HCT116 (cell line): ENCODE results near the gene BTN1A1. TPM values are rescaled to one million over a fixed set of nuclear protein-coding genes. Genes with fewer than 3 reads are reported as not detected.

Experiments
- ATAC-seq: fragments of 200-7000 bp; cut with Tn5 transposase; 2 replicates; pipeline ENCODE4 v1.9.1; 2020; ENCODE audit warnings: mild to moderate bottlenecking, moderate library complexity
- BruUV-seq: library from RNA; stranded (reverse); fragments of 400-500 nt; replicated peaks from 2 replicates; lab custom pipeline; 2021; lab: Mats Ljungman, UMichigan
- CTCF ChIA-PET: fragments of 300-600 bp; sonication (Branson Sonifier 250); formaldehyde crosslinking; loops from one replicate; lab custom pipeline; 2021; ENCODE audit warnings: antibody characterized with exemption; lab: Charles Lee
- POLR2A ChIA-PET: fragments of 300-600, 350-600 bp; sonication (Branson Sonifier 250); formaldehyde crosslinking; loops from one replicate; lab custom pipeline; 2021; ENCODE audit warnings: antibody characterized with exemption; lab: Charles Lee
- RAD21 ChIA-PET, 2 experiments: fragments of 300-600 bp; sonication (Branson Sonifier 250); formaldehyde crosslinking; loops; one replicate each; lab custom pipeline; 2023; ENCODE audit warnings: low total read pairs in 2 of 2; ENCODE audit not compliant: uncharacterized antibody in 2 of 2, unreplicated experiment in 2 of 2, low non-redundant PET in 1 of 2; lab: Charles Lee
- DNase-seq: peaks from one replicate; pipeline ENCODE4 v3.0.0-alpha.2; 2010; ENCODE audit warnings: low read depth, low spot score
- H2AFZ ChIP-seq: fragments of 200-600 bp; shearing (Covaris generic), sonication (generic); 2 replicates; pipeline ENCODE4 v1.6.1; 2017; ENCODE audit warnings: low read depth, mixed run types, mixed read lengths, antibody characterized with exemption, low read length; ENCODE audit not compliant: poor library complexity, severe bottlenecking
- H3K27ac ChIP-seq: 2 replicates; pipeline ENCODE4 v1.5.1; 2012; ENCODE audit warnings: low read depth, low read length
- H3K27me3 ChIP-seq: fragments of 200-600 bp; sonication (generic); 2 replicates; pipeline ENCODE4 v1.6.1; 2016; ENCODE audit warnings: mixed run types, low read length, mixed read lengths; ENCODE audit not compliant: insufficient read depth
- H3K36me3 ChIP-seq, 2 experiments: fragments of 200-500 bp in 1 of 2; fragments of 200-600 bp in 1 of 2; sonication (Bioruptor generic) in 1 of 2; sonication (generic) in 1 of 2; 2 replicates each; pipeline versions ENCODE4 v1.5.1 to v1.6.1; 2014 to 2016; ENCODE audit warnings: low read length in 2 of 2, inconsistent platforms in 1 of 2, mixed read lengths in 1 of 2, mixed run types in 1 of 2; ENCODE audit not compliant: insufficient read depth in 2 of 2, control insufficient read depth in 1 of 2
- H3K4me1 ChIP-seq, 2 experiments: fragments of 200-600 bp in 1 of 2; sonication (generic) in 1 of 2; 2 replicates each; pipeline versions ENCODE4 v1.5.1 to v1.6.1; 2012 to 2017; ENCODE audit warnings: low read length in 2 of 2, inconsistent platforms in 1 of 2, mild to moderate bottlenecking in 1 of 2, mixed read lengths in 1 of 2, mixed run types in 1 of 2, moderate library complexity in 1 of 2; ENCODE audit not compliant: insufficient read depth in 2 of 2, control insufficient read depth in 1 of 2
- H3K4me2 ChIP-seq: fragments of 200-600 bp; sonication (generic); 2 replicates; pipeline ENCODE4 v1.6.1; 2017; ENCODE audit warnings: mixed run types, low read length, mixed read lengths
- H3K4me3 ChIP-seq, 2 experiments: fragments of 200-600 bp in 1 of 2; sonication (generic) in 1 of 2; replicated peaks in 1 of 2; 2 replicates each; pipeline ENCODE4 v1.5.1; 2011 to 2016; ENCODE audit warnings: low read length in 2 of 2, control low read depth in 1 of 2, low read depth in 1 of 2, mild to moderate bottlenecking in 1 of 2, mixed read lengths in 1 of 2, mixed run types in 1 of 2
- H3K79me2 ChIP-seq: fragments of 200-600 bp; sonication (generic); 2 replicates; pipeline ENCODE4 v1.6.1; 2017; ENCODE audit warnings: mild to moderate bottlenecking, mixed run types, low read length, moderate library complexity, mixed read lengths; ENCODE audit not compliant: insufficient read depth
- H3K9ac ChIP-seq: fragments of 200-600 bp; sonication (generic); 2 replicates; pipeline ENCODE4 v1.6.1; 2016; ENCODE audit warnings: low read length, mixed read lengths
- H3K9me2 ChIP-seq: fragments of 200-600 bp; sonication (generic), shearing (Covaris generic); 2 replicates; pipeline ENCODE4 v1.6.1; 2017; ENCODE audit warnings: mixed run types, mild to moderate bottlenecking, moderate library complexity; ENCODE audit not compliant: insufficient read depth
- H3K9me3 ChIP-seq, 2 experiments: fragments of 200-500 bp in 1 of 2; fragments of 200-600 bp in 1 of 2; sonication (Bioruptor generic) in 1 of 2; sonication (generic) in 1 of 2; 2 replicates each; pipeline ENCODE4 v1.6.1; 2014 to 2017; ENCODE audit warnings: low read length in 2 of 2, mixed read lengths in 2 of 2, inconsistent platforms in 1 of 2, low read depth in 1 of 2, mild to moderate bottlenecking in 1 of 2, mixed run types in 1 of 2, moderate library complexity in 1 of 2; ENCODE audit not compliant: control insufficient read depth in 1 of 2, insufficient read depth in 1 of 2
- H4K20me1 ChIP-seq: fragments of 200-600 bp; sonication (generic), shearing (Covaris generic); 2 replicates; pipeline ENCODE4 v1.6.1; 2017; ENCODE audit warnings: mixed run types, mild to moderate bottlenecking, moderate library complexity; ENCODE audit not compliant: insufficient read depth
- CBX3 ChIP-seq: IDR thresholded peaks from 2 replicates; pipeline ENCODE4 v1.6.1; 2012; ENCODE audit warnings: low read depth
- CEBPB ChIP-seq: IDR thresholded peaks from 2 replicates; pipeline ENCODE4 v1.6.1; 2012; ENCODE audit warnings: low read depth
- EGR1 ChIP-seq: IDR thresholded peaks from 2 replicates; pipeline ENCODE4 v1.6.1; 2012; ENCODE audit warnings: low read depth
- ELF1 ChIP-seq: IDR thresholded peaks from 2 replicates; pipeline ENCODE4 v1.6.1; 2012; ENCODE audit warnings: low read depth, borderline replicate concordance
- FOSL1 ChIP-seq: IDR thresholded peaks from 2 replicates; pipeline ENCODE4 v1.6.1; 2012; ENCODE audit warnings: low read depth
- JUND ChIP-seq: IDR thresholded peaks from 2 replicates; pipeline ENCODE4 v1.6.1; 2012
- POLR2A ChIP-seq: IDR thresholded peaks from 2 replicates; pipeline ENCODE4 v1.7.0; 2011; ENCODE audit warnings: borderline replicate concordance; ENCODE audit not compliant: insufficient read depth, insufficient read length; ENCODE audit errors: extremely low read depth
- RAD21 ChIP-seq: IDR thresholded peaks from 2 replicates; pipeline ENCODE4 v1.6.1; 2012; ENCODE audit warnings: low read depth, mild to moderate bottlenecking
- SP1 ChIP-seq: IDR thresholded peaks from 2 replicates; pipeline ENCODE4 v1.6.1; 2012; ENCODE audit warnings: low read depth
- SRF ChIP-seq: IDR thresholded peaks from 2 replicates; pipeline ENCODE4 v1.6.1; 2012; ENCODE audit warnings: low read depth
- TCF7L2 ChIP-seq: IDR thresholded peaks from 2 replicates; pipeline ENCODE4 v1.7.0; 2011; ENCODE audit warnings: borderline replicate concordance, inconsistent platforms; ENCODE audit not compliant: insufficient read depth, insufficient read length; ENCODE audit errors: extremely low read depth
- YY1 ChIP-seq: IDR thresholded peaks from 2 replicates; pipeline ENCODE4 v1.6.1; 2011; ENCODE audit warnings: low read length, low read depth, moderate library complexity, mild to moderate bottlenecking; ENCODE audit not compliant: insufficient replicate concordance; ENCODE audit errors: extremely low read depth
- ZFX ChIP-seq: fragments of 450-650 bp; IDR thresholded peaks from 2 replicates; pipeline ENCODE4 v1.6.1; 2017
- intact Hi-C: fragments of 100-400 bp; cut with micrococcal nuclease; formaldehyde crosslinking; loops from 2 replicates; pipeline ENCODE4 v1.10.0; 2022
- total RNA-seq: library from RNA; stranded (reverse); gene quantifications from one replicate; pipeline ENCODE4 v1.2.1, GENCODE V29; 2021; ENCODE audit not compliant: unreplicated experiment
- TF ChIP-seq, protein P1 (sequence below): IDR thresholded peaks from 2 replicates; pipeline ENCODE4 v1.6.1; 2011; ENCODE audit warnings: mild to moderate bottlenecking, low read length, moderate library complexity; ENCODE audit not compliant: insufficient replicate concordance; ENCODE audit errors: extremely low read depth
- TF ChIP-seq, protein P2 (sequence below): IDR thresholded peaks from 2 replicates; pipeline ENCODE4 v1.6.1; 2012
- TF ChIP-seq, protein P3 (sequence below): IDR thresholded peaks from 2 replicates; pipeline ENCODE4 v1.6.1; 2012
- TF ChIP-seq, protein P4 (sequence below): IDR thresholded peaks from 2 replicates; pipeline ENCODE4 v1.6.1; 2012; ENCODE audit warnings: low read depth

Gene BTN1A1
- total RNA-seq, 1 experiment from 2014 or later = 0.32 TPM

DNA sequence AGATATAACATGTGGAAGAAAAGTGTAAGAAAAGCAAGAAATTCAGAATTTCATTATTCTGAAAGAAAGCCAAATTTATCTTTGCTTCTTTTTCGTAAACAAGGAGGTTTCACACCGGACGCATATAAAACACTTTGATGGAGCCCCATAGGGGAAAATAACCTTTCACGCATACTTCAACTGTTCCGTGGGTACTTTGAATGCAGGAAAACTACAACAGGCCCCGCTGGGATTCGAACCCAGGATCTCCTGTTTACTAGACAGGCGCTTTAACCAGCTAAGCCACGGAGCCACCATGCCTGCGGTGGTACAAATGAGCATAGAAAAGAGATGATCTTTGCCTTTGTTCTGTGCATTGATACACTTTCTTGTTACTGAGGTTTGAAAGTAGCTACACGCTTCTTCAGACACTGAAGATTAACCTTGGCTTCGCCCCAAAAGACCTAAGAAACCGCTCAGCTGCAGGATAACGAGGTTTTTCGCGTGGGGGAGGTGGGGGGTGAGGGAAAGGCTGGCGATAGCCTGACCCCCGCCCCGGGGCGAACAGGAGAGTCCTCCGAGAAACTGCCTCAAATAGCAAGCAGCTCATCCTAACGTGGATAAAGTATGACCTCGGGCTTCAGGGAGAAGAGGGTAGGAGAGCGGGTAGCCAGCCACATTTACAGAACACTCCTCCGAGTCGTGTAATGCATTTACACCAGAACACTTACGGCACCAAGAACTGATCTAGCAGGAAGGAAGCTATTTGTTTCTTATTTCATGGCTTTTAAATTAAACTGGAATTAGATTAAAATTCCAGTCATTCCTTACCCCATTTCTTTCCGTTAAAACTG, 32.8 kb downstream of the BTN1A1 start:
- CTCF ChIA-PET = interaction anchor here (0.9 to 2.4 kb wide), 2 partner anchors 13 to 63 kb away, joined by 3 to 11 read pairs; no protein-coding TSS in a partner anchor
- H3K4me2 ChIP-seq = peak overlapping the region; percentile 93
- ATAC-seq (peak; percentile 57), DNase-seq (peak; percentile 83)
- H3K27me3 ChIP-seq = no peaks in the 10 kb centered on the region
- peak overlapping the region; percentile 47 for H3K27ac ChIP-seq
- H3K9ac ChIP-seq = peak overlapping the region; percentile 54
- peak; percentile 29; the same call in 1 of the 2 replicates for TF ChIP-seq CEBPB
- TF ChIP-seq TCF7L2 = peak; percentile 32
- TF ChIP-seq, protein P1, sequence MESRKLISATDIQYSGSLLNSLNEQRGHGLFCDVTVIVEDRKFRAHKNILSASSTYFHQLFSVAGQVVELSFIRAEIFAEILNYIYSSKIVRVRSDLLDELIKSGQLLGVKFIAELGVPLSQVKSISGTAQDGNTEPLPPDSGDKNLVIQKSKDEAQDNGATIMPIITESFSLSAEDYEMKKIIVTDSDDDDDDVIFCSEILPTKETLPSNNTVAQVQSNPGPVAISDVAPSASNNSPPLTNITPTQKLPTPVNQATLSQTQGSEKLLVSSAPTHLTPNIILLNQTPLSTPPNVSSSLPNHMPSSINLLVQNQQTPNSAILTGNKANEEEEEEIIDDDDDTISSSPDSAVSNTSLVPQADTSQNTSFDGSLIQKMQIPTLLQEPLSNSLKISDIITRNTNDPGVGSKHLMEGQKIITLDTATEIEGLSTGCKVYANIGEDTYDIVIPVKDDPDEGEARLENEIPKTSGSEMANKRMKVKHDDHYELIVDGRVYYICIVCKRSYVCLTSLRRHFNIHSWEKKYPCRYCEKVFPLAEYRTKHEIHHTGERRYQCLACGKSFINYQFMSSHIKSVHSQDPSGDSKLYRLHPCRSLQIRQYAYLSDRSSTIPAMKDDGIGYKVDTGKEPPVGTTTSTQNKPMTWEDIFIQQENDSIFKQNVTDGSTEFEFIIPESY = peak; percentile 28
- TF ChIP-seq, protein P2, sequence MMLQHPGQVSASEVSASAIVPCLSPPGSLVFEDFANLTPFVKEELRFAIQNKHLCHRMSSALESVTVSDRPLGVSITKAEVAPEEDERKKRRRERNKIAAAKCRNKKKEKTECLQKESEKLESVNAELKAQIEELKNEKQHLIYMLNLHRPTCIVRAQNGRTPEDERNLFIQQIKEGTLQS = peak; percentile 99
- no peak; the same call in 1 of the 2 replicates for TF ChIP-seq JUND
- TF ChIP-seq ELF1 = no peak
- TF ChIP-seq RAD21 = 0 out of 2 replicates have a peak, but pooled peaks have one; percentile 21
- TF ChIP-seq POLR2A = no peak
- TF ChIP-seq SP1 = no peak
- no peak for TF ChIP-seq EGR1
- no peak for TF ChIP-seq SRF
- 0 out of 2 replicates have a peak, but pooled peaks have one; percentile 21 for TF ChIP-seq FOSL1
- TF ChIP-seq YY1 = peak; percentile 66
- TF ChIP-seq CBX3 = peak; percentile 93
- TF ChIP-seq, protein P3, sequence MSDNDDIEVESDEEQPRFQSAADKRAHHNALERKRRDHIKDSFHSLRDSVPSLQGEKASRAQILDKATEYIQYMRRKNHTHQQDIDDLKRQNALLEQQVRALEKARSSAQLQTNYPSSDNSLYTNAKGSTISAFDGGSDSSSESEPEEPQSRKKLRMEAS = peak; percentile 40; the same call in 1 of the 2 replicates
- TF ChIP-seq, protein P4, sequence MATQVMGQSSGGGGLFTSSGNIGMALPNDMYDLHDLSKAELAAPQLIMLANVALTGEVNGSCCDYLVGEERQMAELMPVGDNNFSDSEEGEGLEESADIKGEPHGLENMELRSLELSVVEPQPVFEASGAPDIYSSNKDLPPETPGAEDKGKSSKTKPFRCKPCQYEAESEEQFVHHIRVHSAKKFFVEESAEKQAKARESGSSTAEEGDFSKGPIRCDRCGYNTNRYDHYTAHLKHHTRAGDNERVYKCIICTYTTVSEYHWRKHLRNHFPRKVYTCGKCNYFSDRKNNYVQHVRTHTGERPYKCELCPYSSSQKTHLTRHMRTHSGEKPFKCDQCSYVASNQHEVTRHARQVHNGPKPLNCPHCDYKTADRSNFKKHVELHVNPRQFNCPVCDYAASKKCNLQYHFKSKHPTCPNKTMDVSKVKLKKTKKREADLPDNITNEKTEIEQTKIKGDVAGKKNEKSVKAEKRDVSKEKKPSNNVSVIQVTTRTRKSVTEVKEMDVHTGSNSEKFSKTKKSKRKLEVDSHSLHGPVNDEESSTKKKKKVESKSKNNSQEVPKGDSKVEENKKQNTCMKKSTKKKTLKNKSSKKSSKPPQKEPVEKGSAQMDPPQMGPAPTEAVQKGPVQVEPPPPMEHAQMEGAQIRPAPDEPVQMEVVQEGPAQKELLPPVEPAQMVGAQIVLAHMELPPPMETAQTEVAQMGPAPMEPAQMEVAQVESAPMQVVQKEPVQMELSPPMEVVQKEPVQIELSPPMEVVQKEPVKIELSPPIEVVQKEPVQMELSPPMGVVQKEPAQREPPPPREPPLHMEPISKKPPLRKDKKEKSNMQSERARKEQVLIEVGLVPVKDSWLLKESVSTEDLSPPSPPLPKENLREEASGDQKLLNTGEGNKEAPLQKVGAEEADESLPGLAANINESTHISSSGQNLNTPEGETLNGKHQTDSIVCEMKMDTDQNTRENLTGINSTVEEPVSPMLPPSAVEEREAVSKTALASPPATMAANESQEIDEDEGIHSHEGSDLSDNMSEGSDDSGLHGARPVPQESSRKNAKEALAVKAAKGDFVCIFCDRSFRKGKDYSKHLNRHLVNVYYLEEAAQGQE = no peak
- TF ChIP-seq ZFX = no peak
- H2AFZ ChIP-seq = peak overlapping the region; percentile 76
- H3K9me2 ChIP-seq = no peaks in the 10 kb centered on the region
- POLR2A ChIA-PET = interaction anchor here (0.7 to 1.5 kb wide), 3 partner anchors 15 to 512 kb away, joined by 3 to 5 read pairs (median 3); a partner anchor contains a TSS
- RAD21 ChIA-PET = no interaction called here
- no peaks in the 10 kb centered on the region for H3K9me3 ChIP-seq
- H3K79me2 ChIP-seq = no peaks in the 10 kb centered on the region
- H3K4me3 ChIP-seq = peak overlapping the region; percentile 46 to 60
- H3K4me1 ChIP-seq = peaks cover 8 to 26% of the 10 kb centered on the region in 2 experiments; a peak in 3 of 4 replicates
- BruUV-seq = no TSS peak
- intact Hi-C loops = loop anchor here (2.0 to 10.0 kb wide), 2 partner anchors 192 to 358 kb away; no protein-coding TSS in a partner anchor
- H4K20me1 ChIP-seq = no peaks in the 10 kb centered on the region
- no peaks in the 10 kb centered on the region for H3K36me3 ChIP-seq
